LNCaP clone FGC (cell line): ENCODE results near the gene NUP214.
"Not testable (repeated sequence)": the region's sequence is repeated elsewhere in the genome, so short reads cannot be mapped to it uniquely, and the experiment has no call there.

ENCODE experiments used
- DNase-seq: peaks from one replicate; pipeline ENCODE4 v3.0.0-alpha.2; 2011; ENCODE audit warnings: low read depth
- H3K4me3 ChIP-seq: 2 replicates; pipeline ENCODE4 v1.5.1; 2011; ENCODE audit warnings: mild to moderate bottlenecking, low read depth, low read length, control low read depth
- CTCF ChIP-seq: IDR thresholded peaks from 2 replicates; pipeline ENCODE4 v1.5.1; 2012; ENCODE audit warnings: mild to moderate bottlenecking; ENCODE audit not compliant: control insufficient read depth, insufficient read depth; ENCODE audit errors: extremely low read depth

The NUP214 gene

GRCh38 chr9:131258698-131259431 is 133.5 kb downstream of the NUP214 start:
- no peak for DNase-seq
- TF ChIP-seq CTCF, result no peak

GRCh38 chr9:131259432-131259898 is 134.1 kb downstream of the NUP214 start:
- H3K4me3 ChIP-seq, result no peak overlapping the region
- DNase-seq, result no peak
- TF ChIP-seq CTCF, result no peak

More at GRCh38 chr9:131258698-131259431, 133.5 kb downstream of the NUP214 start:
- no peak overlapping the region for H3K4me3 ChIP-seq

- TF ChIP-seq CTCF, result no peak
- no peak for DNase-seq
- no peak overlapping the region for H3K4me3 ChIP-seq
Observed at GRCh38 chr9:131259916-131260597, 134.7 kb downstream of the NUP214 start.

- no peak for TF ChIP-seq CTCF
- no peak for DNase-seq
- H3K4me3 ChIP-seq, result no peak overlapping the region
Observed at GRCh38 chr9:131260751-131261452, 135.5 kb downstream of the NUP214 start.

- no peak overlapping the region for H3K4me3 ChIP-seq
- DNase-seq, result no peak
- TF ChIP-seq CTCF, result no peak
Observed at GRCh38 chr9:131262327-131263032, 137.1 kb downstream of the NUP214 start.

- H3K4me3 ChIP-seq, DNase-seq: not testable (repeated sequence)
Observed at GRCh38 chr9:131263033-131263343, 137.6 kb downstream of the NUP214 start.

GRCh38 chr9:131263701-131264100 is 138.3 kb downstream of the NUP214 start:
- DNase-seq, result no peak
- no peak overlapping the region for H3K4me3 ChIP-seq
- TF ChIP-seq CTCF, result no peak
